HS-27A (cell line): Measurements from ENCODE around the gene IZUMO4.
"Not testable (repeated sequence)": the region's sequence is repeated elsewhere in the genome, so short reads cannot be mapped to it uniquely, and the experiment has no call there.

Experiments
- DNase-seq: peaks from one replicate; pipeline ENCODE4 v3.0.0-alpha.2; 2012; ENCODE audit warnings: low read depth, missing footprints

The IZUMO4 gene

DNA sequence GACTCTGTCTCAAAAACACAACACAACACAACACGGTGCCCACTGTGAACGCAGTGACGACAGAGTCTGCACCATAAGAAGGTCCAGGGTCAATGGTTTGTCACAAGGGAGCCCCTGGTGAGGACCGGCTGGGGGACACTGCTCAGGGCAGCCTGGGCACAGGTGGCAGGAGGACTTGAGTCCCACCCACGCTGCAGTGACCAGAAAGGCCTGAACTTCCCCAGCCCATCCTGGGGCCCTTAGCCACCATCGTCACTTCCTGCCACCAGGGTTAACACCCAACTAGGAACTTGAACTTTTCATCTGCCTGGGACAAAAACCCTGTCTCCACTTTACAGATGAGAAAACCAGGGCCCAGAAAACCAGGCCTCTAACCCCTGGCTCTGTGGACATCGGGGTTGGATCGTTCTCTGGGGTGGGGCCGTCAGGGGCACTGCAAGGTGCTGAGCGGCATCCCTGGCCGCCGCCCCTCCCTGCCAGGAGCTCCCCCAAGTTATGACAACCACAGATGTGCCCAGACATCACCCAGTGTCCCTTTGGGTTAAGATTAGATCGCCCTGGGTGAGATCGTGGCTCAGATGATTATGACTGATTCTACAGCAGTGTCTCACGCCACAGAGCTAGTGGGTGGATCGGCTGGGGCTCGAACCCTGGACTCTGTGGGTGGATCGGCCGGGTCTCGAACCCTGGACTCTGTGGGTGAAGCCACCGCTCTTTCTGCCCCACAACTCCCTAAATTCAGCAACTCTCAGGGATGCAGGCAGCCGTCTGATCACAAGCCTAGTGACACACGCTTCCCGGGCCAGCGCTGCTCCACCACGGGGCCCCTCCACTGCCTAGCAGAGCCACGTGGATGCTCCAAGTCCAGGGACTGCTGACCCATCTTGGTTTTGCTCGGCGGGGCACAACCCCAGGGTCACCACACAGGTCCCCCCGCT lies 14.6 kb upstream of the IZUMO4 start:
- DNase-seq = no peak

- DNase-seq = no peak
Observed at GRCh38 chr19:2083174-2083854, 13.4 kb upstream of the IZUMO4 start.

- no peak for DNase-seq
Observed at GRCh38 chr19:2084993-2085720, 11.6 kb upstream of the IZUMO4 start.

- DNase-seq = not testable (repeated sequence)
Observed at GRCh38 chr19:2086695-2087620, 9.8 kb upstream of the IZUMO4 start.

DNA sequence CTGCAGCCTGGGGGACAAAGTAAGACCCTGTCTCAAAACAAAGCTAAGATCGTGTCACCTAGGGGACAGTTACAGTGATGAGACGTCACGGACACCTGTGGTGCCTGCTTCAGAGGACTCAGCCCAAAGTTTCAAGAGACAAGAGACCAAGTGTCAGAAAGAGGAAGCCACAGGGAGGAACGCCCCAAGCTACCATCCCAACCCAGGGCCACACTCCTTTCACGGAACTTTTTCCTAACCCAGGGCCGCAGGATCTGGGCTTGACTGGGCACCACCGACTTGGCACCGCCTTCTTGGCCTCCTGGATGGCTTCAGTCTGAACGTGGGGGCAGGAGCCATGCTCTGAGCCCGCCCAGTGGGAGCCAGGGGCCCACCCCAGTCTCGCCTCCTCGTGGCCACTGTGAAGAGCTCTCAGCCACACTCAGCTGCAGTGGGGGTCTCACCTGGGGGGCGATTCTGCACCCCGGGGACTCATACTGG lies 9.1 kb upstream of the IZUMO4 start:
- DNase-seq = no peak

- DNase-seq = no peak
Observed at GRCh38 chr19:2089001-2089711, 7.6 kb upstream of the IZUMO4 start.

GRCh38 chr19:2089727-2090053 lies 7.0 kb upstream of the IZUMO4 start:
- no peak for DNase-seq

DNA sequence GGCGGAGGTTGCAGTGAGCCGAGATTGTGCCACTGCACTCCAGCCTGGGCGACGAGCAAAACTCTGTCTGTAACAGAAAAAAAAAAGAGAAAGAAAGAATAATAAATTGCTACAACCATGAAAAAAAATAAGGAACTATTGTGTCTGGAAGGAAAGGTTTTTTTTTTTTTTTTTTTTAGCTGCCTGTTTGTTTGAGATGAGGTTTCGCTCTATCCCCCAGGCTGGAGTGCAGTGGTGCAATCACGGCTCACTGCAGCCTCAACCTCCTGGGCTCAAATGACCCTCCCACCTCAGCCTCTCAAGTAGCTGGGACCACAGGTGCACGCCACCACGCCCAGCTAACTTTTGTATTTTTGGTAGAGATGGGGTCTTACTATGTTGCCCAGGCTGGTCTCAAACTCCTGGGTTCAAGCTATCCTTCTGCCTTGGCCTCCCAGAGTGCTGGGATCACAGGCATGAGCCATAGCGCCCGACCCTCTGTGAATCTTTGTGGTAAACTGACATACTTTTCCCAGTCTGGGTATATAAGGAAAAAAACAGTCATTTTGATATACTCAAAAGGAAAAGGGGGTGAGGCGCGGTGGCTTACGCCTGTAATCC lies 4.7 kb upstream of the IZUMO4 start:
- not testable (repeated sequence) for DNase-seq

- no peak for DNase-seq
Observed at GRCh38 chr19:2096034-2096479, 658 bp upstream of the IZUMO4 start, which contains the start of gene MOB3A. MOB3A (minus strand) TSS chr19:2096326; CDS start chr19:2078560, 17,766 bp downstream.

DNA sequence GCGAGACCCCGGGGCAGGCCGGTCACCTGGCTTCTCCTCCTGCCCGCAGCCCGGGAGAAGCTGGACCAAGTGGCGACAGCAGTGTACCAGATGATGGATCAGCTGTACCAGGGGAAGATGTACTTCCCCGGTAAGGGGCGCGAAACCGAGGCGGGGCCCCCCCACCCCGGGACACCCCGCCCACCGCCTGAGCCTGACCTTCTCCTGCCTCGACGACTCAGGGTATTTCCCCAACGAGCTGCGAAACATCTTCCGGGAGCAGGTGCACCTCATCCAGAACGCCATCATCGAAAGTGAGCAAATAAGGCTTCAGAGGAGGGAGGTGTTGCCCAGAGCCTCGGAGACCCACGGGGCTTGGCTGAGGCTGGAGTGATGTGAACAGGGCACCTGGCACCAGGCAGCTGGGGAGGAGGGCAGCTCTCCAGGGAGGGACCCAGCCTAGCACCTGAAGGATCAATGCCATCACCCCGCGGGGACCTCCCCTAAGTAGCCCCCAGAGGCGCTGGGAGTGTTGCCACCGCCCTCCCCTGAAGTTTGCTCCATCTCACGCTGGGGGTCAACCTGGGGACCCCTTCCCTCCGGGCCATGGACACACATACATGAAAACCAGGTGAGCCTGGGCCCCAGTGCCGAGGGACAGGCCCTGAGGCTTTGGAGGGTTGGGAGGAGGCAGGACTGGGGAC lies 629 bp downstream of the IZUMO4 start:
- DNase-seq = no peak

GRCh38 chr19:2097886-2098327 lies 1.2 kb downstream of the IZUMO4 start:
- DNase-seq = no peak

DNA sequence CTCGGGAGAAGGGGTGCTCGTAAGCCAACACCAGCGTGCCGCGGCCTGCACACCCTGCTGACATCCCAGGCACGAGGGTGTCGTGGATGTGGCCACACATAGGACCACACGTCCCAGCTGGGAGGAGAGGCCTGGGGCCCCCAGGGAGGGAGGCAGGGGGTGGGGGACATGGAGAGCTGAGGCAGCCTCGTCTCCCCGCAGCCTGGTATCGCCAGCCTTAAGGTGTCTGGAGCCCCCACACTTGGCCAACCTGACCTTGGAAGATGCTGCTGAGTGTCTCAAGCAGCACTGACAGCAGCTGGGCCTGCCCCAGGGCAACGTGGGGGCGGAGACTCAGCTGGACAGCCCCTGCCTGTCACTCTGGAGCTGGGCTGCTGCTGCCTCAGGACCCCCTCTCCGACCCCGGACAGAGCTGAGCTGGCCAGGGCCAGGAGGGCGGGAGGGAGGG lies 2.4 kb downstream of the IZUMO4 start:
- no peak for DNase-seq

GRCh38 chr19:2099937-2100718 lies 3.4 kb downstream of the IZUMO4 start:
- no peak for DNase-seq

DNA sequence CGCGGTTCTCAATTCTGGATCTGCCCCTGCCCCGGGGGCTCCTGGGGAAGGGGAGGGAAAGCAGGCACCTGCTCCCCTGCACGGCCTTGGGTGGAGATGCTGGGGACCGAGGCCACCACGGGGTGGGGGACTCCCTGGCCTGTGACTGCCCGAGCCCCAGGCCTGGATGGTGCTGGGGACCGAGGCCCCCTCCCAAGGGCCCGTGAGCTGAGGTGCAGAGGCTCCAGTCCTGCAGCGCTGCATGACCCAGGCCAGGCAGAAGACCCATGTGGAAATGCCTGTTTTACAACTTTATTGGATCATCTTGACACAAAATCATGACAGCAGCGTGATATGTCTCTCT lies 4.0 kb downstream of the IZUMO4 start:
- no peak for DNase-seq

DNA sequence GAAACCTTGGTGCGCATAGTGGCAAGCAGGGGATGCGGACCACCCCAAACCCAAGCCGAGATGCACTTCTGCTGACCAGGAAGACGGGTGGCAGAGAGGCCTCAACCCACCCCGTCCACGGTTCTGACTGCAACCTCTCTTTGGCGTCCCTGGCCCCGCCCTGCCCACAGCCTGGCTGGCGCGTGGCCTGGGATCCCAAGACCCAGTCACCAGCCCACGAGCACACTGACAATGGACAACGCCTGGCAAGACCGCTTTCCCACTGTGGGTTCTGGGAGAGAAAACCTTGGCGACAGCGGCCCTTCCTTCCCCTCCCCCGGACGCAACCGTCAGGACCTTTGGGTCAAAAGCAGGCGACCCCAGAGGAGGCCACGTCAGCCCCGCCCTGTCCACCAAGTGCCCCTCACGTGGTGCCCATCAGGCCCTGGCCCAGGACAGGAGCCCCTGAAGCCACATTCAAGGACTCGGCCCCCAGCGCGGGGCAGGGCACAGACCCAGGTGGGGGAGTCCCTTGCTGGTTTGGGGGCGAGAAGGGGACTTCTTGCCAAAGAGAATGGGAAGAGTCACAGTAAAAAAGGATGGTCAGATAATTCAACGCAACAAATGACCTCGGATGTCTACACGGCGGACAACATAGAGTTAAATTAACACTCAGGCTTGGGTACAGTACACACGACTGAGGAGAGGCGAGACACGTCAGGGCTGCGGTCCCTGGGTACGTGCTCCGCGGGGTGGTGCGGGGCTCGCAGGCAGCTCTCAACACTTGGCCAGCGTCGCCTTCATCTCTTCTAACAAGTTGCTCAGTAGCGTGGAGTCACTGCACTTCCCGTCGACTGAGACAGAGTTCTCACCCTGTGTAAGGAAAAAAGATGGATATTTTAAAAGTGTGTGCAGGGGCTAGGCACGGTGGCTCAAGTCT lies 5.0 kb downstream of the IZUMO4 start:
- DNase-seq = no peak

DNA sequence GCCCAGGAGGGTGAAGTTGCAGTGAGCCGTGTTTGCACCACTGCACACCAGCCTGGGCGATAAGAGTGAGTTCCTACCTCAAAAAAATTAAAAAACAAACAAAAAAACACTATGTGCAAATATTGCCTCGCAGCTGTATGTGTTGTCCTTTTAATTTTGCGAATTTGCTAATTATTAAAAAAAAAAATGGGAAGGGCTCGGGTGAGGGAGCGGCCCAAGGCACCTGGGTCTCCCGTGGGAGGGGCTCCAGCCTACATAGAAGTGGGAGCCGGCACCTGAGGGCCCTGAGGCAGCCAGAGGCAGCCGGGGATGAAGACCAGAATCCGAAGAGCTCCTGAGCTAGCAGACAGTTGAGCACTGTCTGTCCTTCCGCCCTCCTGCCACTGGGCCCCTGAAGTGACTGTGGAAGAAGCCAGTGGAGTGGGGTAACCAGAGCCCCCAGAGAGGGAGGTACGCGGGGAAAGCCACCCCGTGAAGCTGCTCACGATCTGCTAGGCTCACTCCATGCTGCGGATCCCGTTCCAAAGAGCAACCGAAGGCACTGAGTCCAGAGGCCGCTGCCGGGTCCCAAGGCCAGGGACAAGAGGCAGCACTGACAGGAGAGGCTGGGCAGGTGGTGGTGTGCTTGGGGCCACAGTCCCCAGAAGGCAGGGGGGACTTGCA lies 6.5 kb downstream of the IZUMO4 start:
- no peak for DNase-seq
